GM19395 (cell line): Measurements from ENCODE around the gene FAHD1.
"Not testable (repeated sequence)": the region's sequence is repeated elsewhere in the genome, so short reads cannot be mapped to it uniquely, and the experiment has no call there.

Experiments
- ATAC-seq: cut with Tn5 transposase; IDR thresholded peaks from one replicate; pipeline ENCODE4 v1.9.1; 2021; ENCODE audit warnings: mild to moderate bottlenecking, moderate library complexity; ENCODE audit not compliant: unreplicated experiment

Gene FAHD1

GRCh38 chr16:1834096-1834495 is 7.1 kb downstream of the FAHD1 start:
- ATAC-seq = no peak

- no peak for ATAC-seq
Observed at GRCh38 chr16:1839554-1839953, 12.5 kb downstream of the FAHD1 start.

- no peak for ATAC-seq
Observed at GRCh38 chr16:1845985-1846384, 19.0 kb downstream of the FAHD1 start.

- no peak for ATAC-seq
Observed at GRCh38 chr16:1846416-1846815, 19.4 kb downstream of the FAHD1 start.

- ATAC-seq = no peak
Observed at GRCh38 chr16:1850981-1851380, 24.0 kb downstream of the FAHD1 start.

GRCh38 chr16:1851793-1852192 is 24.8 kb downstream of the FAHD1 start:
- no peak for ATAC-seq

- no peak for ATAC-seq
Observed at GRCh38 chr16:1857433-1858097, 30.6 kb downstream of the FAHD1 start.

GRCh38 chr16:1858189-1858865 is 31.3 kb downstream of the FAHD1 start:
- ATAC-seq = no peak

GRCh38 chr16:1859650-1860049 is 32.6 kb downstream of the FAHD1 start:
- no peak for ATAC-seq

- ATAC-seq = no peak
Observed at GRCh38 chr16:1861730-1862129, 34.7 kb downstream of the FAHD1 start.

- ATAC-seq = no peak
Observed at GRCh38 chr16:1862394-1862793, 35.4 kb downstream of the FAHD1 start.

- no peak for ATAC-seq
Observed at GRCh38 chr16:1863681-1864460, 36.9 kb downstream of the FAHD1 start.

GRCh38 chr16:1865902-1866690 is 39.1 kb downstream of the FAHD1 start:
- ATAC-seq = no peak

GRCh38 chr16:1870365-1871082 is 43.5 kb downstream of the FAHD1 start:
- ATAC-seq = no peak

- no peak for ATAC-seq
Observed at GRCh38 chr16:1871974-1872635, 45.1 kb downstream of the FAHD1 start, which contains the start of gene MEIOB. Gene MEIOB (minus strand): TSS chr16:1872164. CDS start chr16:1868175, 3,989 bp downstream.

- ATAC-seq = no peak
Observed at GRCh38 chr16:1874854-1875253, 47.8 kb downstream of the FAHD1 start.

GRCh38 chr16:1876066-1876465 is 49.1 kb downstream of the FAHD1 start:
- not testable (repeated sequence) for ATAC-seq

GRCh38 chr16:1876468-1876867 is 49.5 kb downstream of the FAHD1 start:
- ATAC-seq = no peak

GRCh38 chr16:1877089-1877488 is 50.1 kb downstream of the FAHD1 start:
- ATAC-seq = no peak

- no peak for ATAC-seq
Observed at GRCh38 chr16:1877804-1878203, 50.8 kb downstream of the FAHD1 start.
